Cardiac fibroblast (primary cell): ENCODE measurements around the gene SOBP.
A peak's percentile ranks its signal among the peaks of the same experiment; 100 is the strongest.

Source experiments
- DNase-seq, 2 donors: peaks; one replicate each; pipeline versions ENCODE4 v3.0.0 to v3.0.0-alpha.2; 2010; ENCODE audit warnings: low read depth in 2 of 2
- H3K4me3 ChIP-seq, 2 donors: replicated peaks in 1 of 2; 1 replicate in 1 of 2; 2 replicates in 1 of 2; pipeline ENCODE4 v1.5.1; 2011; ENCODE audit warnings: low read depth in 2 of 2, low read length in 2 of 2, mild to moderate bottlenecking in 2 of 2, moderate library complexity in 1 of 2
- CTCF ChIP-seq: IDR thresholded peaks from one replicate; pipeline ENCODE4 v1.5.1; 2011; ENCODE audit warnings: low read depth, mild to moderate bottlenecking, low read length, inconsistent platforms

The SOBP gene

DNA sequence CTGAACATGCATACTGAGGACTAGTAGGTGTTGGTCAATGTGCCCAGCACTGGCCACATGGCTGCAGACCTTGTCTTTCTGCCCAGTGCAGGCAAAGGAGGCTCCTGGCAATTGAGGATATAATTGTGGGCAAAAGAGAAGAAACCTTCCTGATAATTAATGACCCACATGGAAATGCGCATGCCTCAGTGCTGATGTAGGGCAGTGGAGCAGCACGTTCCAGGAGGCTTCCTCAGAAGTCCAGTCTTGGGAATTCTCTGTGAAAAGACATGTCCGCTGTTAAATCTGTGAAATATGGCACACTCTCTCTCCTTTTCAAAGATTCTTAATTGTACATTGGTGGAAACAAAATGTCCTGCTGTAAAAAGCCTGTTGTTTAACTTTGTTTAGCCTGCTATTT, 34.7 kb downstream of the SOBP start:
- TF ChIP-seq CTCF: no peak
- DNase-seq: no peak
- H3K4me3 ChIP-seq: no peak overlapping the region

- no peak overlapping the region for H3K4me3 ChIP-seq
- no peak for TF ChIP-seq CTCF
- peak in 1 of 2 donors; percentile 9 for DNase-seq
Observed at GRCh38 chr6:107531868-107532267, 42.0 kb downstream of the SOBP start.

- DNase-seq: no peak
- TF ChIP-seq CTCF: no peak
- no peak overlapping the region for H3K4me3 ChIP-seq
Observed at GRCh38 chr6:107532706-107533105, 42.8 kb downstream of the SOBP start.

DNA sequence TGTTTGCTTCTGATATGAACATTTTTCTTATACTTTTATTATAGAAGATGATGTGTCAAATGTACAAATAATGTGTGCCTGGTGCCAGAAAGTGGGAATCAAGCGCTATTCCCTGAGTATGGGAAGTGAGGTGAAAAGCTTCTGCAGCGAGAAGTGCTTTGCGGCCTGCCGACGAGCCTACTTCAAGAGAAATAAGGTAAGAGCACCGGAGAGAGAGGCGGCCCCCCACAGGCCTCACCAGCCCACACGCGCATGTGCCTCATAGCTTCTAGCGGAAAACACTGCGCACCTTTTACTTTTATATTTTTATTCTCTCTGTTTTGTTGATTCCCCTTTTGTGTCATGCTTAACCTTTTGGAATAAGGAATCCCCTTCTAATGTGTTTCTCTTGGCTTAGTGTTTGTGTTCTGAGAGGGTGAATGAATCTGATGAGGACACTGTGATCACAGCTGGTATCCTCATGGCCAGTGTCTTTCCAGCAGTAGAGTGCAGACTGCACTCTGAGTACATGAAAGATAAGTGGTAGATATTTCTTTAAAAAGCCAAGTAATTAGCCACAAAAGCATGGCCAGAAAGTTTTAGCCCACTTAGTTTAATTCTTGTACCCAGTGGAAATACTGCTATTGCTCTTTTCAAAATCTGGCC, 43.6 kb downstream of the SOBP start:
- no peak for TF ChIP-seq CTCF
- H3K4me3 ChIP-seq: no peak overlapping the region
- no peak for DNase-seq

DNA sequence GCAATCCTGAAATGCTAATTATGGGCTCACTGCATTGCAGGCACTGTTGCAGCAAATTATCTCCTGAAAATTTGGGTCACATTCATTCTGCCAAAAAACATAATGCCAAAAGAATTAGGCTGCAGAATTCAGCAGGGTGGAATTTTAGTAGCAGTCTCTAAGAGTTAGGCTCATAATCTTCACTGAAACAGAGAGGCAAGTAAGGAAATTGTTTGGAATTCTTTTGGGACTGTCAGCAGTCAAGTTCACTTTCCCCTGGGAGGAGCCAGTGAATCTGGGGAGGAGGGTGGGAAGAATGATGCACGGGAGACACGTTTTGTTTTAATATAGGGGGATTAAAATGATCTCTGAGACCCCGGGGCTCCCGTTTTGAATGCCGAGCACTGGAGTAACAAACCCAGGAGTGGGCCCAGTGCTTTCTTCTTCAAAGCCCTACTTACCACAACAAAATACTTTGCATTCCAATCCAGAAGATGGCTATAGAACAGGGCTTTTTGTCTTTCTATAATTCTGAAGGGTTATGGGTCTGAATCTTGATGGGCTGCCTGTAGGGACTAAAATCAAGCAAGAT, 44.7 kb downstream of the SOBP start:
- H3K4me3 ChIP-seq: no peak overlapping the region
- TF ChIP-seq CTCF: no peak
- DNase-seq: no peak

DNA sequence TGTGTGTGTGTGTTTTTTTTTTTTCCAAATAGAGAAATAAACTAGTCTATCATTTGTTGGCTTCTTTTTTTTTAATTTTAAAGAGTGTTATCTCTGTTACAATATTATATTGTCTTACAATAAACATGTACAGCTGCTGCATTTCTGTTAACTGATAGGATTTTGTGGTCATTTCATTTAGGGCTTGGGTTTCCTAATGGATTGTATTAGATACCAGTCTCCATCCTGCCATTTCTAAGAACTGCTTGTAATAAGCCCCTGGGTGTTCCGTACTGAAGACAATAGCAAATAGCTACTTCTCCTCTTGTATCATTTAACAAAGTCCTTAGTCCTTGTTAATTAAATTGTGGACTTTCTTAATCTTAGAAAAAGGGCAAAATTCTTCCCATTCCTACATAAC, 45.7 kb downstream of the SOBP start:
- TF ChIP-seq CTCF: no peak

More for the DNA sequence above, 45.7 kb downstream of the SOBP start:
- no peak overlapping the region for H3K4me3 ChIP-seq
- no peak for DNase-seq
